HG02938 (cell line): Measurements from ENCODE around the gene ADD1.

ENCODE experiments used
- ATAC-seq: cut with Tn5 transposase; IDR thresholded peaks from one replicate; pipeline ENCODE4 v1.9.1; 2021; ENCODE audit warnings: mild to moderate bottlenecking, moderate library complexity; ENCODE audit not compliant: unreplicated experiment

The ADD1 gene

DNA sequence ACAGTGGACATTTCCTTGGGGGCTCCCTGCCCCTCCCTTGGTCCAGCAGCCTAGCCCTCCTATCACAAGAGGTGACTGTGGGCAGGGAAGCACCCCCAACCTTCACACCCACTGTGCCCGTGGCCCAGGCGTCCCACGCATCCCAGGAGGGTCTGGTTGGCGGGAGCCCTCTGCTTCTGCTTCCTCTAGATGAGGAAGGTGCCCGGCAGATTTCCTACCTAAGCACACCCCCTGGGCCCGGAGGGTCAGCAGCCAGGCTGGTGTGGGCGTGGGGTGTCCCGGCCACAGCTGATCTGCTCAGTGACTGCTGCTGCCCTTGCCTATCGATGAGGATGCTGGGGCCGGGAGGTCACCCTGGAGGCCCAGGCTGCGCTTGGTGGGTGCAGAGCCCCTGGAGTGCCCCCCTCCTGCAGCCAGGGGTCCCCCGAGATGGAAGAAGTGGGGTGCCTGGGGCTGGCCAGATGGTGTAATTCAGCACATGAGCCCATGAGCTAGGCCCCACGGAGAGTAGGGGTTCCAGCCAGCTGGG lies 38.6 kb upstream of the ADD1 start:
- ATAC-seq: no peak

DNA sequence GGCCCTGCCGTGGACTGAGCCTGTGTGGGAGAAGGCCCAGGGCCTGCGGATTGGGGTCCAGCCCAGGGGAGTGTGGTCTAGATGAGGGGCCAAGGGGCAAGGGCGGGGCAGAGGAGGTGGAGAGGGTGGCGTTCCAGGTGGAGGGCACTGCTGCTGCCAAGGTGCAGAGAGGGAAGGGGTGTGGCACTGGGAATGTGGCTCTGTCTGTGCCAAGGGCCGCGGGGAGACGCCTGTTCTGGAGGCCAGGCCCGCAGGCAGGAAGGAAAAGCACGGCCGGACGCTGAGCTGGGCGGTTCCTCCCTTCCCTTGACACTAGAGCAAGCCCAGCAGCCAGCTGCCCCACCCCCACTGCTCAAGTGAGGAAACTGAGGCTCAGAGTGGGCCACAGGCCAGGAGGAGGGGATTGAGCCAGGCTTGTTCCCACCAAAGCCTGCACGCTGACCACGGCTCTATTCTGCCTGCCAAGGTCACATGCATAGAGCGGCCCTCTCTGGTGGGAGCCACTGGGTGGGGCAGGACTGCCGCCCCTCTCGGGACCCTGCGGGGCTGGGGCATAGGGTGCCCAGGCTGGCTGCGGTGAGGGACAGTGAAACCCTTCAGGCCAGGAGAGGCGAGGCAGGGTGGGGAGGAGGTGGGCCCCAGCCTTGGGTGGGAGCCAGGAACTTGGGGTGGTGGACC lies 37.8 kb upstream of the ADD1 start:
- no peak for ATAC-seq

GRCh38 chr4:2806390-2807355 lies 37.0 kb upstream of the ADD1 start:
- ATAC-seq: no peak

DNA sequence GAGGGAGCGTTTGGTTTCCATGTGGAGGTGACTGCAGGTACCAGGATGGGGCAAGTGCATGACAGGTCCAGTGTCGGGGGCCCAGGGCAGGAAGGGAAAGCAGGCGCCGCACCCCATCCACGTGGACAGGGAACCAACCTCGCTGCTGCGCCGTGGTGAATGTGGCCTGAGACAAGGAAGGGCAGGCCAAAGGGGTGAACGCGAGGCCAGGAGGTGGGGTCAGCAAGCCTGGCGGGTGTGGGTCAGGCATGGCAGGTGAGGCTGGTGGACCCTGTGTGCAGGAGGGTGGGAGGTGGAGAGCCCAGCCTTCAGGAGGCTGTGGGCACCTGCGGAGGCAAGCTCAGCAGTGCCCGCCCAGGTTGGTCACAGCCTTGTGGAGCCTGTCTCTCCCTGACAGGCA lies 36.1 kb upstream of the ADD1 start:
- ATAC-seq: no peak

- no peak for ATAC-seq
These were observed 35.6 kb upstream of the ADD1 start for GRCh38 chr4:2808001-2808400.

DNA sequence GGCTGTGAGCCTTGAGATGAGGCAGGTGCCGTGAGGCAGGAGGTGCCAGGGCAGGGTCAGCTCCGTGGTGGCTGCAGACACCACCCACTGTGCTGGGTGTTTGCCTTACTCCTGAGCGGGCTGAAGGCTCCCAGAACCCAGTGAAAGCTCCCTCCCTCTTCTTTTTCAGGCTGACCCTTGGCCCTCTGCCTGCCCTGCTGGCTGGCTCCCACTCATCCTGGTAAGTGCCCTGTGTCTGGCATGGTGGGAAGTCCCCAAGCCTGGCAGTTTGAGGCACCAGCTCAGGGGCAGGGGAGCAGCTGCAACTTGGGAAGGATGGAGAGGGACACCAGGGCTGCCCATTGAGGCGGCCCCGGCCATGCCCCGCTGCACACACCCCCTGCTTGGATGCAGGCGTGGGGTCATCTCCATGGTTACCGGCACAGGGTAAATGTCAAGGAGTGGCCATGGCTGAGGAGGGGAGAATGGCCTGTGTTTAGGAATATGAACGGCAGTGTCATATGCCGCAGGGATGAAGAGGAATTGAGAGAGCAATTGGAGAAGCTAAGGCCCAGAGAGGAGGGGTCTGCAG lies 33.9 kb upstream of the ADD1 start:
- no peak for ATAC-seq

DNA sequence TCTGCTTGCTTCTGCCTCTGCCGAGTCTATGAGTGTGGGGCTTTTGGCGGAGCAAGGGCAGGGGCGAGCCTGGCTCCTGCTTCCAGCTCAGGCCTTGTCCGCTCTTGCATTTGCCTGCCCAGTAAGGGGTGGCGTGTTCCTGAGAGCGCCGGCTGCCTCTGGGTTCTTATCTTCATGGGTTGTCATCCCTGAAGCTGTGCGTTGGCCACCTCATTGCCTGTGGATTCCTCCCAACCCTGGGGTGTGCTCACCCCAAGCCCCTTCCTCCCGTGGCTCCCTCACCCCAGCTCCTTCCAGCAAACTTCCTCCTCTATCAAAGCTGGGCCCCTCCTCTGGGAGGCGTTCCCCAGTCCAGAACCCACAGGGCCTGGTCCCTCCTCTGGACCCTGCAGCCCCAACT lies 33.3 kb upstream of the ADD1 start:
- ATAC-seq: no peak

- no peak for ATAC-seq
These were observed 31.6 kb upstream of the ADD1 start for GRCh38 chr4:2811830-2812611.

- no peak for ATAC-seq
These were observed 30.9 kb upstream of the ADD1 start for GRCh38 chr4:2812612-2813354.

DNA sequence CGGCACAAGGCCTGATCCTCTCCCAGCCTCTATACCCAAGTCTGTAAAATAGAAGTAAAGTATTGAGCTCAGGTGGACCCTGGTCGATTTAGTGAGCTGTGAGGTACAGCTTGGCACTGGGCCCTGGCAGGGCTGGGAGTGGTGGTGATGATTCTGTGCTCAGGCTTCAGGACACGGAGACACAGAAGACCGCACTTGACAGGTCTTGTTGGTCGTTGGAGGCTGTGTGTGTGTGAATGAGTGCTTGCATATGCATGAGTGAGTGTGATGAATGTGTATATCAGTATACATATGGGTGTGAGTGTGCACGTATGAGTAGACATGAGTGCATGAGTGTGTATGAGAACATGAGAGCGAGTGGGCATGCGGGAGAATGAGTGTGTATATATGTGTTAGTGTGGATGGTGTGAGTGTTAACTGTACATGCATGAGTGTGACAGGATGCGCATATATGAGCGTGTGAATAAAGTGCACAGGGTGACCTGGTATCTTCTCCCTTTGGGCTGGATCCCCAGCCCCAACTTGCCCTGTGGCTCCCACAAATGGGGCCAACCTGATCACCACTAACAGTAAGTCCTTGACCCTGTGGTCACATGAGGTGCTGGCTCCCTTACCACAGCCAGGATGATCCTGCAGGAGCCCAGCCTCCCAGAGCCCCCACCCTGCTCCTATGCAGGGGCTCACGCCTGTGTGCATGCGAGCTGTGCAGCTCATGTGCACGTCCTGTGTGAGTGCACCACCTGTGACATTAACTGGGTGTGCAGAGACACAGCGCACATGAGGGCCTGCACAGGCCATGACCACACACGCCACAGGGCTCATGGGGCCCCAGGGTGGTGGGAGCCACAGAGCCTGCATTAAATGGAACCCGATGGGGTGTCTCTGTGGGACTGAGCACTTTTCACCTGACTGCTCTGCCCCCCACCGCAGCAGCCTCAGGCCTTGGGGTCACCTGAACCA lies 29.9 kb upstream of the ADD1 start:
- ATAC-seq: no peak

DNA sequence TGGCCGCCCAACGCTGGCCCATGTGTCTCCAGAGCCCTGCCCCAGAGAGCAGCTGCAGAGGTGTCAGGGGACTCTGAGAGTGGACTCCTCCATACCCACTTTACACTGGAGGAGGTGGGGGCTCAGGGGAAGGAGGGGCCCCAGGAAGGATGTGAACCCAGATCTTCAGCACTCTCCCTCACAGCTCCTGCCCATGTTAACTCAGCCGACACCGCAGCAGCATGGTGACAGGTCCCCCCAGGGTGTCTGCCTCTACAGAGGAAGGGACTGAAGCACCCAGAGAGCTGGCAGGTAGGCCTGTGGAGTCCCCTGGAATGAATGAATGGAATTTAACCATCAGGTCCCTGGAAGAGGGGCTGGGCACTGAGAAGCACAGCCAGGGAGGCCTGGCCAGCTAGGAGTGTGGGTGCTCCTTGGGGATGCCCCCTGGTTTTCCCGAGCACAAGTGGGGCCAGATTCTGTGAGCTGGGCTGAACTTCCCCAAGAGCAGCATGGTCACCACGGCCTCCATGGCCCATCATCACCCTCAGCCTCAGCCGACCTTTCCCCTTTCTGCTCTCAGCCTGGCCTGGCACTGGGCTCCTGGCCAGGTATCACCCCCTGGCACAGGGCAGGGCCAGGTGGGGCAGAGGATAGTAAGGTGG lies 28.9 kb upstream of the ADD1 start:
- no peak for ATAC-seq

GRCh38 chr4:2816401-2816954 lies 27.2 kb upstream of the ADD1 start:
- ATAC-seq: no peak

- no peak for ATAC-seq
These were observed 26.5 kb upstream of the ADD1 start for GRCh38 chr4:2817137-2817536.

GRCh38 chr4:2817701-2818350 lies 25.8 kb upstream of the ADD1 start:
- ATAC-seq: no peak

DNA sequence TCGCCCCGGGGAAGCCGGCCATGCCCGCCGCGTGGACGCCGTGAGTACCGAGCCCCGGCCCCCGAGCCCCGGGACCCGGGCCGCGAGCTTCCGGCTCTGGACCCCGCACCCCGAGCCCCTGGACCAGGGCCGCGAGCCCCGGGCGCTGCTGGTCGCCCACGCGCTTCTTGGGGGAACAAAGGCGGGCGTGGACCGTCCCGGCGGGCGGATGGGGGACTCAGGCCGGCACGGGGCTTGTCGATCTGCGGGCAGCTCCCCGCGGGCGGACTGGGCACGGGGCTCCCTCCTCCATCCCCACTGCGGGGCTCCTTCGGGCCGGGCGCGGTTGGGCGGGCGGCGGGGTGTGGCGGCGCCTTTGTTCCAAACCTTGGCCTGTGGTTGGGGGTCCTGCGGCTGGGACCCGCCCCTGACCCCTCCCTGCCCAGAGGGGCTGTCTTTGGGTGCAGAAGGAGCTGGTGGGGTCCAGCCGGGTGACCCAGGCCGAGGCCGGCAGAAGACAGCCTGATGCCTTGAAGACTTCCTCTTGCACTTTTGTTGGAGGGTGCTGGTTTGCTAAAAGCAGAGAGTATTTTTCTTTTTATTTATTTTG lies 25.2 kb upstream of the ADD1 start:
- no peak for ATAC-seq

- no peak for ATAC-seq
These were observed 24.1 kb upstream of the ADD1 start for GRCh38 chr4:2819244-2820215.
